Calu3 (cell line): ENCODE results near the gene CDC27. TPM values are rescaled to one million over a fixed set of nuclear protein-coding genes. Genes with fewer than 3 reads are reported as not detected.
"Not testable (repeated sequence)": the region's sequence is repeated elsewhere in the genome, so short reads cannot be mapped to it uniquely, and the experiment has no call there.

Experiments
- BruUV-seq: library from RNA; stranded (reverse); fragments of 400-500 nt; replicated peaks from 2 replicates; lab custom pipeline; 2021; lab: Mats Ljungman, UMichigan
- CTCF ChIA-PET: fragments of 300-600 bp; sonication (Branson Sonifier 250); formaldehyde crosslinking; loops from one replicate; lab custom pipeline; 2022; ENCODE audit warnings: antibody characterized with exemption; lab: Charles Lee
- DNase-seq: peaks from one replicate; pipeline ENCODE4 v3.0.0; 2022
- H3K27ac Mint-ChIP-seq: one replicate; pipeline ENCODE4 v1.8.0; 2022; ENCODE audit warnings: mixed read lengths; ENCODE audit not compliant: unreplicated experiment
- H3K27me3 Mint-ChIP-seq: one replicate; pipeline ENCODE4 v1.8.0; 2022; ENCODE audit warnings: mixed read lengths; ENCODE audit not compliant: unreplicated experiment
- H3K36me3 Mint-ChIP-seq: one replicate; pipeline ENCODE4 v1.8.0; 2022; ENCODE audit warnings: mild to moderate bottlenecking, moderate library complexity, mixed read lengths; ENCODE audit not compliant: insufficient read depth, unreplicated experiment
- H3K4me1 Mint-ChIP-seq: one replicate; pipeline ENCODE4 v1.8.0; 2022; ENCODE audit warnings: mild to moderate bottlenecking, low read depth, mixed read lengths; ENCODE audit not compliant: unreplicated experiment
- H3K4me3 Mint-ChIP-seq: one replicate; pipeline ENCODE4 v1.8.0; 2022; ENCODE audit warnings: mild to moderate bottlenecking, low read depth, moderate library complexity, mixed read lengths; ENCODE audit not compliant: unreplicated experiment
- H3K9me3 Mint-ChIP-seq: one replicate; pipeline ENCODE4 v1.8.0; 2022; ENCODE audit warnings: low read depth, mixed read lengths; ENCODE audit not compliant: unreplicated experiment
- intact Hi-C: fragments of 100-400 bp; cut with micrococcal nuclease; formaldehyde crosslinking; loops from one replicate; pipeline ENCODE4 v1.10.0; 2022; ENCODE audit not compliant: unreplicated experiment
- total RNA-seq: library from RNA; stranded (reverse); gene quantifications from 2 replicates; pipeline ENCODE4 v1.2.3, GENCODE V29; 2022
- TF ChIP-seq, protein P1 (sequence below): fragments of 200-600 bp; IDR thresholded peaks from one replicate; pipeline ENCODE4 v1.8.0; 2022; ENCODE audit warnings: antibody characterized with exemption; ENCODE audit not compliant: unreplicated experiment

Gene CDC27
- total RNA-seq, 1 experiment from 2014 or later = 132 TPM

DNA sequence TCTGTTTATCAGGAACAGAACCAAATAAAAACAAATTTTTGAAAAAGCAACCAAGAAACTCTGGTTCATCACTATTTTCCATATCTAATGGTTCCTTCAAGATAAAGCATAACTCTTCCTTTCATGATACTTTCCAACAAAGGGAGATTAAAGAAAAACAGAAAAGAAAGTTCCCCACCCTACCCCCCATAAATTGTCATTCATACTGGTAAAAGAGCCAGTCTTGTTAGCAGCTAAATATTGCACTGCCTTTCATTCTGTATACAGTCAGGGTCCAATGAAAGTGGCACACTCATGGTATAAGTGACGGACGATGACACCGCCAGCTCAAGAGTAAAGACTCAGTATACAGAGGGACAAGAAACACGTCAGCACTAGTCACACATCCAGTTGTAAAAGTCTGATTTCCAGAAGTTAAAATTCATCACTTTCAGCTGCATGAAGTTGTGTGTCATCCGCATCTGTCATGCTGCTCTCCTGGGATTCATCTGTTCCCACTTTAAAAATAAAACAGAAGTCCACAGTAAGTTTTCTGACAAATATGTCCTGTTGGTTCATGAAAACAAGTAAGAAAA is 68.5 kb downstream of the CDC27 start:
- peaks cover 63% of the 10 kb centered on the region for H3K36me3 Mint-ChIP-seq
- intact Hi-C loops = no loop called here
- no peak overlapping the region for H3K4me3 Mint-ChIP-seq
- H3K4me1 Mint-ChIP-seq = no peaks in the 10 kb centered on the region
- H3K9me3 Mint-ChIP-seq = no peaks in the 10 kb centered on the region
- TF ChIP-seq, protein P1, sequence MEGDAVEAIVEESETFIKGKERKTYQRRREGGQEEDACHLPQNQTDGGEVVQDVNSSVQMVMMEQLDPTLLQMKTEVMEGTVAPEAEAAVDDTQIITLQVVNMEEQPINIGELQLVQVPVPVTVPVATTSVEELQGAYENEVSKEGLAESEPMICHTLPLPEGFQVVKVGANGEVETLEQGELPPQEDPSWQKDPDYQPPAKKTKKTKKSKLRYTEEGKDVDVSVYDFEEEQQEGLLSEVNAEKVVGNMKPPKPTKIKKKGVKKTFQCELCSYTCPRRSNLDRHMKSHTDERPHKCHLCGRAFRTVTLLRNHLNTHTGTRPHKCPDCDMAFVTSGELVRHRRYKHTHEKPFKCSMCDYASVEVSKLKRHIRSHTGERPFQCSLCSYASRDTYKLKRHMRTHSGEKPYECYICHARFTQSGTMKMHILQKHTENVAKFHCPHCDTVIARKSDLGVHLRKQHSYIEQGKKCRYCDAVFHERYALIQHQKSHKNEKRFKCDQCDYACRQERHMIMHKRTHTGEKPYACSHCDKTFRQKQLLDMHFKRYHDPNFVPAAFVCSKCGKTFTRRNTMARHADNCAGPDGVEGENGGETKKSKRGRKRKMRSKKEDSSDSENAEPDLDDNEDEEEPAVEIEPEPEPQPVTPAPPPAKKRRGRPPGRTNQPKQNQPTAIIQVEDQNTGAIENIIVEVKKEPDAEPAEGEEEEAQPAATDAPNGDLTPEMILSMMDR = no peak
- H3K27me3 Mint-ChIP-seq = no peaks in the 10 kb centered on the region
- BruUV-seq = no TSS peak
- CTCF ChIA-PET = no interaction called here
- H3K27ac Mint-ChIP-seq = no peak overlapping the region
- DNase-seq = no peak

DNA sequence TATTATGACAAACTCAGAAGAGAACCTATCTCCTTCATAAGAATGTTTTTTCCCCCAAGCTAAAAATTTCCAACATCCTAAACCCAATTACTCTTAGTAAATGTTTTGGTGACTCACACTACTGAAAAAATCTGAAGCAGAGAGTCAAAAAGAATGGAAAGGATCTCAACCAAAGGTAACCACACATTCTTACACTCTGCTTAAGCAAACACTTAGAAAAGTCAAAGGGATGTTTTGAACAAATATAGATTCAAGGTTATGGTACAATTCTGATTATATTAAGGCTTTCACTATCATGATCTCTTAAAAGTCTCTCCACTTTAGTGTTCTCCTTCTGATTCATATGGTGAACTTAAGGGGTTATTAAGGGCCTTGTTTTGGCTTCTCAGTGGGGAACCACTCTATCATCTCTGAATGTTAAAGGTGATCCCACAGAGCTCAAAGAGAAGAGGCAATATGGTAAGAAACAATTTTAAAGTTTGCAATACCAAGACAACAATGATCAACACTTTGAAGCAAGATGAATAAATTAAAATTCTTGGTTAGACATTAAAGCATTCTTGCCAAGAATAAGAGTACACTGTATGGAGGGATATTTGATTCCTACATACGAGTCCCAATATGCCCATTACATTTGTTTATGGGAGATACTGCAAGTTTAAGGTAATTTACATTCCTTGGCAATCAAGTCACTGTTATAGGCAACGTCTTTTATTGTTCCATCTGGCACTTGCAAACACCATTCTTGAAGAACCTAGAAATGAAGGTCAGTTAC is 69.2 kb downstream of the CDC27 start:
- H3K9me3 Mint-ChIP-seq = no peaks in the 10 kb centered on the region
- no peak overlapping the region for H3K4me3 Mint-ChIP-seq
- no peaks in the 10 kb centered on the region for H3K27me3 Mint-ChIP-seq
- peaks cover 63% of the 10 kb centered on the region for H3K36me3 Mint-ChIP-seq
- CTCF ChIA-PET = interaction anchor here (0.5 kb wide), 1 partner anchor 79 kb away, joined by 4 read pairs; no protein-coding TSS in a partner anchor
- TF ChIP-seq, protein P1 = no peak
- BruUV-seq = no TSS peak
- no peak for DNase-seq
- no peak overlapping the region for H3K27ac Mint-ChIP-seq
- H3K4me1 Mint-ChIP-seq = no peaks in the 10 kb centered on the region
- intact Hi-C loops = no loop called here

DNA sequence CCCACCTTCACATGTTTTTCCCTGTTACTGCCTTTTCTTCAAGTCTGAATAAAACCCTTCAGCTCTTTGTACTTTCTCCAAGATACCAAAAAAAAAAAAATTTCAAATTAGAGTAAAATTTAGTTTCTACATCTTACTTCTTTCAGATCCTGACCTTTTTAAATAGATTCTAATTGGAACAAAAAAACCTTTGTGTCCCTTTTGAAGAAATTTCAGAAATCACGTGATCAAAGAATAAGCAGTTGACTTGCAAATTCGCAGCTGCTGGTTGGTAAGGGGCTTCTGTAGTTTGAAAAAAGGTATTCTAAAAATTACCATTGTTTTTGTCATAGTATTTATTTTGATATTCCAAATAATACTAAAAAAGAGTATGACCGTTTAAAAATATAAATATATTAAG is 71.7 kb downstream of the CDC27 start:
- no TSS peak for BruUV-seq
- Mint-ChIP-seq H3K27me3 (no peaks in the 10 kb centered on the region), H3K27ac (no peak overlapping the region), H3K4me1 (no peaks in the 10 kb centered on the region), H3K36me3 (peaks cover 51% of the 10 kb centered on the region), H3K9me3 (no peaks in the 10 kb centered on the region), H3K4me3 (no peak overlapping the region)
- TF ChIP-seq, protein P1 = no peak
- intact Hi-C loops = no loop called here
- DNase-seq = no peak
- CTCF ChIA-PET = no interaction called here

DNA sequence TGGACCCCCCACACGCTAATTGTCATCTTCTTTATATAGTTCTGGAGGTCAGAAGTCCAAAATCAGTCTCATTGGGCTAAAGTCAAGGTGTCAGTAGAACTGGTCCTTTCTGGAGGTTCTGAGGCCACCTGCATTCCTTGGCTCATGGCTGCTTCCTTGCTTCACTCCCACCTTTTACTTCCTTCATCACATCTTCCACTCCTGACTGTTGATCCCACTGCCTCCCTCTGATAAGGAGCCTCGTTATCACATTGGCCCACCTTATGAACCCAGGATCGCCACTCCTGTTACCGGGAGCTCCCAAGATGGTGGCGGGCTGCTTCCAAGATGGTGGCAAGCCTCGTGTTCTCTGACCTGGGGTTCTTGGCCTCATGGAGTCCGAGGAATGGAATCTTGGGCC is 83.0 kb downstream of the CDC27 start:
- no TSS peak for BruUV-seq
- CTCF ChIA-PET = interaction anchor here (0.6 kb wide), 1 partner anchor 13 kb away, joined by 8 read pairs; no protein-coding TSS in a partner anchor

DNA sequence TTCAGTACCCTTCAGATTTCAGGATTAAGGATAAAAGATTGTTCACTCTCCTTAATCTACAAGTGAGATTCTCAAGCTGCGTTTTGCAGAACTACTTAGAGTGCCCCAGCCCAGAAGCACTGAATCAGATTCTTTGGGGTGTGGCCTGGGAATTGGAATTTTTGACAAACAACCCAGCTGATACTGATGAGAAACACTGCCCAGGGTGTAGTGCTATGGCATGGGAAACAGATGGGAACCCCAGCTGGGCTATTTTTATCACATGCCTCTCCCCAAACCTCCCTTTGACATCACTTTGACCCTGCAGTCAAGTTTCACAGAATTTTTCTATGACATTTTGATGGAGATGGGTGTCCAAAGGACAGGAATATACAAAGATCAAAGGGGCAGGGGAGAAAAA is 83.8 kb downstream of the CDC27 start:
- CTCF ChIA-PET = interaction anchor here (0.6 kb wide), 1 partner anchor 395 kb away, joined by 3 read pairs; no protein-coding TSS in a partner anchor
- intact Hi-C loops, H3K4me3 Mint-ChIP-seq, H3K4me1 Mint-ChIP-seq, H3K36me3 Mint-ChIP-seq, H3K9me3 Mint-ChIP-seq, BruUV-seq, DNase-seq, H3K27ac Mint-ChIP-seq: not testable (repeated sequence)
- peaks cover 13% of the 10 kb centered on the region for H3K27me3 Mint-ChIP-seq

More for the DNA sequence above, 83.0 kb downstream of the CDC27 start:
- TF ChIP-seq, protein P1 = no peak
- no peak overlapping the region for H3K27ac Mint-ChIP-seq
- H3K27me3 Mint-ChIP-seq = peaks cover 13% of the 10 kb centered on the region
- no peaks in the 10 kb centered on the region for H3K9me3 Mint-ChIP-seq
- H3K4me1 Mint-ChIP-seq = no peaks in the 10 kb centered on the region
- no peak overlapping the region for H3K4me3 Mint-ChIP-seq
- peaks cover 6% of the 10 kb centered on the region for H3K36me3 Mint-ChIP-seq
- intact Hi-C loops = no loop called here
- no peak for DNase-seq
